ENCODE results near the gene UNK.

UNK gene

DNA sequence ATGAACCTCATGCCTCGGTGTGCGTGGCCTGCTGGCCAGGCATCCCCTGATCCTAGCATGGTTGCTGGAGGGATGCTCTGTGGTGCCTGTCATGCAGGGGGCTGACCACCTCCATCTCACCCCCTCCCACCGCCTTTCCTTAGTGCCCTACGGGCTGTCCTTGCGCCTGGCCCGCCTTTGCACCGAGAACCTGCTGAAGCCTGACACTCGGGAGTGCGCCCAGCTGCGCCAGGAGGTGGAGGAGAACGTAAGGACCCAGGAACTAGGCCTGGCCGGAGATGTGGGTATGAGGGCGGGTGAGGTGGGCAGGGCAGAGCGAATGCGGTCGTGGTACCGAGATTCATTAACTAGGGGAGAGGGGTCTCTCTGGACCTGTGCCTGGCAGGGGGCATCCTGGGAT, 44.4 kb upstream of the UNK start:
- TF ChIP-seq, protein P1, sequence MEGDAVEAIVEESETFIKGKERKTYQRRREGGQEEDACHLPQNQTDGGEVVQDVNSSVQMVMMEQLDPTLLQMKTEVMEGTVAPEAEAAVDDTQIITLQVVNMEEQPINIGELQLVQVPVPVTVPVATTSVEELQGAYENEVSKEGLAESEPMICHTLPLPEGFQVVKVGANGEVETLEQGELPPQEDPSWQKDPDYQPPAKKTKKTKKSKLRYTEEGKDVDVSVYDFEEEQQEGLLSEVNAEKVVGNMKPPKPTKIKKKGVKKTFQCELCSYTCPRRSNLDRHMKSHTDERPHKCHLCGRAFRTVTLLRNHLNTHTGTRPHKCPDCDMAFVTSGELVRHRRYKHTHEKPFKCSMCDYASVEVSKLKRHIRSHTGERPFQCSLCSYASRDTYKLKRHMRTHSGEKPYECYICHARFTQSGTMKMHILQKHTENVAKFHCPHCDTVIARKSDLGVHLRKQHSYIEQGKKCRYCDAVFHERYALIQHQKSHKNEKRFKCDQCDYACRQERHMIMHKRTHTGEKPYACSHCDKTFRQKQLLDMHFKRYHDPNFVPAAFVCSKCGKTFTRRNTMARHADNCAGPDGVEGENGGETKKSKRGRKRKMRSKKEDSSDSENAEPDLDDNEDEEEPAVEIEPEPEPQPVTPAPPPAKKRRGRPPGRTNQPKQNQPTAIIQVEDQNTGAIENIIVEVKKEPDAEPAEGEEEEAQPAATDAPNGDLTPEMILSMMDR (IDR thresholded peaks at IDR 0.05; ENCODE audit: insufficient read depth, low read depth, low read length, missing control alignments): no peak
- DNase-seq (ENCODE audit: low read depth): no peak
- H3K4me3 ChIP-seq (ENCODE audit: low read depth, low read length): no peak overlapping the region

DNA sequence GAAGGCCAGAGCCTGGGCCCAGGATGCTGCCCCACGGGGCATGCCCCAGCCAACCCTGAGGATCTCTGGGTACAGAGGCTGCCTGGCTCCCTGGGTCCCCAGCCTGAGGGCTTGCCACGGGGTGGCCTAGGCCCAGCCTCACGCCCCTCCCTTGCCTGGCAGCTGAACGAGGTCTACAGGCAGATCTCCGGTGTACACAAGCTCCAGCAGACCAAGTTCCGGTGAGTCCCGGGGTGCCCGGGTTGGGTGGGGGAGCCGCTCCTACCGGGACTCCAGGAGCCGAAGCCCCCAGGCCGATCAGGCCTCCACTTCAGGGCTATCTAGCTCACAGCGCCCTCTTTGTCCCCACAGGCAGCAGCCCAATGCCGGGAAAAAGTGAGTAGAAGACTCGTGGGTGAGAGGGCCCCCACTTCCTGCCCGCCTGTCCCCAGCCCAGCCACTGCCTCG, 44.0 kb upstream of the UNK start:
- H3K4me3 ChIP-seq (ENCODE audit: low read depth, low read length): no peak overlapping the region
- no peak for DNase-seq (ENCODE audit: low read depth)
- TF ChIP-seq, protein P1 (IDR thresholded peaks at IDR 0.05; ENCODE audit: insufficient read depth, low read depth, low read length, missing control alignments): no peak

DNA sequence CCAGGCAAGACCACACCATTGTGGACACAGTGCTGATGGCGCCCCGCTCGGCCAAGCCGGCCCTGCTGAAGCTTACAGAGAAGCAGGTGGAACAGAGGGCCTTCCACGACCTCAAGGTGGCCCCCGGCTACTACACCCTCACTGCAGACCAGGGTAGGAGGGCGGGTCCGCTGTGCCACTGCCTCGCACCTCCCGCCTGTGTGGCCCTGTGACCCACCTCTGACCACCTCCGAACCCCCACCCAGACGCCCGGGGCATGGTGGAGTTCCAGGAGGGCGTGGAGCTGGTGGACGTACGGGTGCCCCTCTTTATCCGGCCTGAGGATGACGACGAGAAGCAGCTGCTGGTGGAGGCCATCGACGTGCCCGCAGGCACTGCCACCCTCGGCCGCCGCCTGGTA, 42.3 kb upstream of the UNK start:
- no peak overlapping the region for H3K4me3 ChIP-seq (ENCODE audit: low read depth, low read length)
- TF ChIP-seq, protein P1 (IDR thresholded peaks at IDR 0.05; ENCODE audit: insufficient read depth, low read depth, low read length, missing control alignments): no peak
- no peak for DNase-seq (ENCODE audit: low read depth)

DNA sequence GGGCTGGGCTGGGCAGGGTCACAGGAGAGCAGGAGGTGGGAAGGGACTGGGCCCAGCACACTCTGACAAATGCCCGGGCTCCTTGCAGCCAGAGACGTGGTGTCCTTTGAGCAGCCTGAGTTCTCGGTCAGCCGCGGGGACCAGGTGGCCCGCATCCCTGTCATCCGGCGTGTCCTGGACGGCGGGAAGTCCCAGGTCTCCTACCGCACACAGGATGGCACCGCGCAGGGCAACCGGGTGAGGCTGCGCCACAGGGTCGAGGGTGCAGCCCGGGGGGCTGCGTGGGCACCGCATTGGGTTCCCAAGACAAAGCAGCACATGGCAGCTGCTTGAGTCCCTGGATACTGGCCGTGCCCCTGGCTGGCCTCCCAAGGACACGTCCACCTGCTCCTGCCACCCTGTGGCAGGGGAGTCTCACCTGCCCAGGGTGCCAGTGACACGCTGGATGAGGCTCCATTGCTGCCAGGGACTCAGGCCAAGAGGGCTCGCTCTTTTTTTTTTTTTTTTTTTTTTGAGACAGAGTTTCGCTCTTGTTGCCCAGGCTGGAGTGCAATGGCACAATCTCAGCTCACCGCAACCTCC, 40.9 kb upstream of the UNK start:
- no peak overlapping the region for H3K4me3 ChIP-seq (ENCODE audit: low read depth, low read length)
- TF ChIP-seq, protein P1 (IDR thresholded peaks at IDR 0.05; ENCODE audit: insufficient read depth, low read depth, low read length, missing control alignments): no peak
- DNase-seq (ENCODE audit: low read depth): no peak

DNA sequence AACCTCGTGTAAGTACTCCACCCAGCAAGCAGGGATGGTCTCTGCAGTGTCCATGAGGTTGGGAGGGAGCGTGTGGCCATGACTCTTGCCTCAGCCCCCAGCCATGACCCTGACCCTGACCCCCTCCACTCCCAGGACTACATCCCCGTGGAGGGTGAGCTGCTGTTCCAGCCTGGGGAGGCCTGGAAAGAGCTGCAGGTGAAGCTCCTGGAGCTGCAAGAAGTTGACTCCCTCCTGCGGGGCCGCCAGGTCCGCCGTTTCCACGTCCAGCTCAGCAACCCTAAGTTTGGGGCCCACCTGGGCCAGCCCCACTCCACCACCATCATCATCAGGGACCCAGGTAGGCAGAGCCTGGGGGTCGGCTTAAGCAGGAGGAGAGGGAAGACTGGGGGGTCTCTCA, 35.9 kb upstream of the UNK start:
- DNase-seq (ENCODE audit: low read depth): no peak
- no peak overlapping the region for H3K4me3 ChIP-seq (ENCODE audit: low read depth, low read length)
- TF ChIP-seq, protein P1 (IDR thresholded peaks at IDR 0.05; ENCODE audit: insufficient read depth, low read depth, low read length, missing control alignments): no peak

DNA sequence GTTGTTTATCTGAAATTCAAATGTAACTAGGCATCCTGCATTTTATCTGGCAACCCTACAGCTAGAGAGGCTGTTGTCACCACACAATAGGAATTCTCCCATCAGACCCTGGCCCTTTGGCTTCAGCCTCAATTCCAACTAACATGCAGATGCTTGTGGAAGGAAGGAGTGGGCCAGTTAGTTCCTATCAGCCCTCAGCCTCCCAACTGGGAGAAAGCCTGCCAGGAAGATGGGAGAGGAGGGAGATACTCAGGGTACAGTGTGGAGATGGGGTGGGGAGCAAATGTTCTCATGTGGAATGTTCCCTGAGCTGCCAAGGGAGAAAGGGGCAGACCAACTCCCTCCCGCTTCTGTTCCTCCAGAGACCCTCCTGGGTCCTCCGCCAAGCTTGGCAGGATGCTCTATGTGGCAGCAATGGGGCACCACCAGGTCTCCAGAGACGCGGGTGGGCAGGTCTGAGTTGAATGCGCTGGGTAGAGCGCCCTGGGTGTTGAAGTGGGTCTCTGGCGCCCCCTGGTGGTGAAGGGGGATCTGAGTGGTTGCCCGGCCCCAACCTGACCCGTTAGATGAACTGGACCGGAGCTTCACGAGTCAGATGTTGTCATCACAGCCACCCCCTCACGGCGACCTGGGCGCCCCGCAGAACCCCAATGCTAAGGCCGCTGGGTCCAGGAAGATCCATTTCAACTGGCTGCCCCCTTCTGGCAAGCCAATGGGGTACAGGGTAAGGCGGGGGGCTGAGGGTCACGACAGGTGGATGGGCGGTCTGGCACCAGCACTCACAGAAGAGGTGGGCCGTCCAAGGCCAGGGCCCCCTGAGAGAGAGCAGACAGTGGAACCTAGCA, 34.8 kb upstream of the UNK start:
- H3K4me3 ChIP-seq (ENCODE audit: low read depth, low read length): no peak overlapping the region
- TF ChIP-seq, protein P1 (IDR thresholded peaks at IDR 0.05; ENCODE audit: insufficient read depth, low read depth, low read length, missing control alignments): peak; percentile 92
- DNase-seq (ENCODE audit: low read depth): peak; percentile 83

Measured in GM12865 (cell line).